Measurements from ENCODE around the gene ASCL1.

Gene ASCL1

GRCh38 chr12:102953221-102953620 lies 4.3 kb upstream of the ASCL1 start:
- no peak for DNase-seq

GRCh38 chr12:102954134-102954533 lies 3.3 kb upstream of the ASCL1 start:
- DNase-seq: no peak

GRCh38 chr12:102955926-102956737 lies 1.3 kb upstream of the ASCL1 start:
- DNase-seq: no peak

GRCh38 chr12:102956738-102957327 lies 641 bp upstream of the ASCL1 start:
- DNase-seq: no peak

GRCh38 chr12:102958073-102958829 lies 777 bp downstream of the ASCL1 start:
- DNase-seq: peak; percentile 38

GRCh38 chr12:102958830-102959176 lies 1.3 kb downstream of the ASCL1 start:
- no peak for DNase-seq

- no peak for DNase-seq
These were observed 1.9 kb downstream of the ASCL1 start for GRCh38 chr12:102959391-102959790.

- no peak for DNase-seq
These were observed 3.4 kb downstream of the ASCL1 start for GRCh38 chr12:102960766-102961465.

- no peak for DNase-seq
These were observed 4.0 kb downstream of the ASCL1 start for GRCh38 chr12:102961466-102961855.

- DNase-seq: no peak
These were observed 5.1 kb downstream of the ASCL1 start for GRCh38 chr12:102962532-102962931.

- DNase-seq: no peak
These were observed 5.5 kb downstream of the ASCL1 start for GRCh38 chr12:102962986-102963385.

GRCh38 chr12:102963796-102964195 lies 6.3 kb downstream of the ASCL1 start:
- no peak for DNase-seq

- no peak for DNase-seq
These were observed 7.4 kb downstream of the ASCL1 start for GRCh38 chr12:102964872-102965271.

GRCh38 chr12:102965281-102966155 lies 8.0 kb downstream of the ASCL1 start:
- DNase-seq: no peak

GRCh38 chr12:102966200-102966863 lies 8.9 kb downstream of the ASCL1 start:
- DNase-seq: no peak

GRCh38 chr12:102970780-102971179 lies 13.3 kb downstream of the ASCL1 start:
- DNase-seq: no peak

- DNase-seq: no peak
These were observed 13.8 kb downstream of the ASCL1 start for GRCh38 chr12:102971227-102971626.

- DNase-seq: no peak
These were observed 16.1 kb downstream of the ASCL1 start for GRCh38 chr12:102973583-102973982.

GRCh38 chr12:102976609-102977280 lies 19.3 kb downstream of the ASCL1 start:
- DNase-seq: no peak

GRCh38 chr12:102977945-102978706 lies 20.7 kb downstream of the ASCL1 start:
- DNase-seq: no peak
